GM18502 (cell line): ENCODE results near the gene LHFPL6.

ENCODE experiments used
- ATAC-seq: cut with Tn5 transposase; IDR thresholded peaks from one replicate; pipeline ENCODE4 v1.9.1; 2021; ENCODE audit warnings: mild to moderate bottlenecking; ENCODE audit not compliant: unreplicated experiment, poor library complexity

Gene LHFPL6

DNA sequence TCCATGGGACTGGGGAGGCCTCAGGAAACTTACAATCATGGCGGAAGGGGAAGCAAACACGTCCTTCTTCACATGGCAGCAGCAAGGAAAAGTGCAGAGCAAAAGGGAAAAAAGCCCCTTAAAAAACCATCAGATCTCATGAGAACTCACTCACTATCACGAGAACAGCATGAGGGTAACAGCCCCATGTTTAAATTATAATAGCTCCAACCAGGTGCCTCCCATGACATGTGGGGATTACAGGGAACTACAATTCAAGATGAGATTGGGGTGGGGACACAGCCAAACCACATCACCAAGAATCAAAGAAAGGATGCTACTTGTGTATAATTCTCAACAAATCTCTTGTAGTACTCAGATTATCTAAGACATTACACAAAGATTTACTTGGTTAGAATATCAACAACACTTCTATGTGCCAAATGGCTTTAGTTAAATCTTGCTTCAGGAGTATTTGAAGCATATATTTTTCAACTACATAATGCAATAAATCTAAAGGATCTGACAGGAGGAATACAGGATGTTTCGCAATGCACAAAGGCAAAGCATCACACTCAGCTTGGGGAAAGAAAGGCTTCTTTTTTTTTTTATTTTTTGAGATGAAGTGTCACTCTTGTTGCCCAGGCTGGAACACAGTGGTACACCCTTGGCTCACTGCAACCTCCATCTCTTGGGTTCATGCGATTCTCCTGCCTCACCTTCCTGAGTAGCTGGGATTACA is 180.0 kb downstream of the LHFPL6 start:
- no peak for ATAC-seq

DNA sequence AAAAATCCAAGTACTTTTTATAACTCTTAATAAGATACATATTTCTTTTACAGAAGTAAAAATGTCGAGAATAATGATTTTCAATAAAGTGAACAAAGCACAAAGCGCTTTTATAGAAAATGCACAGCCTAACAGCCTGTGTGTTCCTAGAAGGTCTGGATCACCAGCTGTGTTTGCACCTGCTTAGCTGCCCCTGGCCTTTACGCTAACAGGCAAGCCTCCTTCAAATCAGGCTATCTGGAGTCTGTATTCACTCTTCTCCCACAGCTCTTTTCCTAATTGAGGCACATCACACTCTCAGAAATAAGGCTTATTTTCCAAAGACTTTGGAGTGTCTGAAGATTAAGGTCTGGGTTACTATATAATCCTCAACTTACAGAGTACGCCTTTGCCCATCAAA is 183.1 kb downstream of the LHFPL6 start:
- no peak for ATAC-seq

GRCh38 chr13:39419068-39419467 is 183.9 kb downstream of the LHFPL6 start:
- ATAC-seq = no peak

- ATAC-seq = no peak
These were observed 184.6 kb downstream of the LHFPL6 start for GRCh38 chr13:39418424-39418823.

DNA sequence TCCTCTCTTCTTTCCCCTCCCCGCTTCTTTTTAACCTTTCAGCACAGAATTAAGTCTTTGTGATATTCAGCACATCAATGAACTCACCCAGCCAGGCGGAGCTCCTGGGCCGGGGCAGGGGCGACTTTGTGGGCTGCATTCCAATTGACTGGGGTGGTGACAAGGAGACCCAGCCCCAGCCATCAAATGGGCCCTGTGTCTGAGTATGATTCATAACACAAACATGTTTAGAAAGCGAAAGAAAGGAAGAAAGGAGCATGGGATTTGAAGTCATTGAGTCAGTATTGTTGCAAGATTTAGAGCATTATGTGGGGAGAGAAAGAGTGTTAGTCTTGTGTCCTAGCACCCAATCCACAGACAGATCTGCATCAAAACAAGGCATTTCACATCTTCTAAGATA is 185.3 kb downstream of the LHFPL6 start:
- no peak for ATAC-seq

DNA sequence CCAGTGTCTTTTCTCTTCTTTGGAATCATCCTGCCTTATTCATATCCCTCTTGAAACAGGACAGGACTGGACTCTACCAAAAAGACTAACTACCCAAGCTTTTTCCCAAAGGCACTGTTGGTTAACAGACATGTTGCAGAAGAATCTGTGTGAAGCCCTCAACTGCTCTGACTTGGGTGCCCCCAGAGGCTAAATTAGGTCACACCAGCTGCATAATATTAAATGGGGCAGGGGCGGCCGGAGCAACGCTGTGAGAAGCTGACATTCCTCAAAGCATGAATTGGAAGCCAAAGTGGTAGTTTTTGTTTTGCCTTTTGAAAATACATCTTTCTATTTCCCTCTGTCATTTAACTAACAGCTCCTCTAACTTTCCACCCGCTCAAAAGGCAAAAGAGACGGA is 185.9 kb downstream of the LHFPL6 start:
- no peak for ATAC-seq

- no peak for ATAC-seq
These were observed 187.8 kb downstream of the LHFPL6 start for GRCh38 chr13:39415008-39415802.

DNA sequence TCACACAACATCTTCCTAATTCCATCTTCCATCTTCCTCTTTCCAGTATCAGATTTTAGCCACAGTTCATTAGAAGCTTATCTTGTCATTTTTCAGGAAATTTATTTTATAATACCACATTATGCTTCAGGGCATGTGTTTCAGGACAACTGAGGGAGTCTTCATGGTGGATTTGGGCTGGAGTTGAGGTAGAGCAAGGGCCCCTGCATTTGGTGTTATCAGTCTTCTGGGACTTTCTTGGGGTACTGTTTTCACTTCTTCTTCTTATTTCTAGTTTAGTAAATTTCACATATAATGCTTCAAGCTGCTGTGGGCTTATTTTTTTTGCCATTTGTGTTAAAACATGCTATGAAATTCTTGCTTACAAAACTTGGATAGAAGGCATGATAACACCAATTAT is 188.7 kb downstream of the LHFPL6 start:
- ATAC-seq = no peak

GRCh38 chr13:39411511-39411910 is 191.5 kb downstream of the LHFPL6 start:
- ATAC-seq = no peak

- no peak for ATAC-seq
These were observed 192.0 kb downstream of the LHFPL6 start for GRCh38 chr13:39410964-39411363.

DNA sequence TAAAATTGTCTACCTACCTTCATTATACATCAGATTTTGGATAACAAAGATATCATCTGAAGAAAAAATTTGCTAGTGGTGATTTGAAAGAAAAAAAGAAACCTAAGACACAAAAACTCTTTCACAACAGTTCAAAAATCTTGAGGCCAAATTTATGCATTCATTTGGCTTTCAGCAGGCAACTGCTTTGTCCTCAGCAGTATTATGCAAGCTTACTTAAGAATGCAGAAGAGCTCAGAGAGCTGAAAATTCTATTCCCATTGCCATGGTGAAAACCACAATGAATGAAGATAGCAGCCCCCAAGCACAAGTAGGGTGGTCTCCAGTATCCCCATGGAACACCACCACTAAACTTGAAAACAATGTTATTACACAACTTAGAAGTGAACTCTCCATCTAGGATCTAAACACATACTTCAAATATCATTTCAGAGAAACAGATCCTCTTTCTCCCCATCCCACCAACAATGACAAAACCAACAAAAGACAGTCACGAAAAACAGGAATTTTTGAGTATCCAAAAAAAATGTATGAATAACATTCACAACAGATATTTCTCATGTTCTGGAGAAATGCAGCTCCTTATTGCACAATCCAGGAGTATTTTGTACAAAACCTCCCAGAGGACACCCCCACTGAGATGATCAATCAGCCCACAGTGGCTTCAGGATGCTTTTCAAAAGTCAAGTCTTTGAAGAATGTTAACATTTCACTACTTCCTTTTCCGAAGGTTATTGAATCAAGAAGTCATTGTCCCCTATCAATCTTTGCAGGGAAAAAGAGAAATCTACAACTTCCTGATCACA is 192.7 kb downstream of the LHFPL6 start:
- no peak for ATAC-seq

- ATAC-seq = no peak
These were observed 194.5 kb downstream of the LHFPL6 start for GRCh38 chr13:39408512-39408911.

- ATAC-seq = no peak
These were observed 195.2 kb downstream of the LHFPL6 start for GRCh38 chr13:39407786-39408185.

DNA sequence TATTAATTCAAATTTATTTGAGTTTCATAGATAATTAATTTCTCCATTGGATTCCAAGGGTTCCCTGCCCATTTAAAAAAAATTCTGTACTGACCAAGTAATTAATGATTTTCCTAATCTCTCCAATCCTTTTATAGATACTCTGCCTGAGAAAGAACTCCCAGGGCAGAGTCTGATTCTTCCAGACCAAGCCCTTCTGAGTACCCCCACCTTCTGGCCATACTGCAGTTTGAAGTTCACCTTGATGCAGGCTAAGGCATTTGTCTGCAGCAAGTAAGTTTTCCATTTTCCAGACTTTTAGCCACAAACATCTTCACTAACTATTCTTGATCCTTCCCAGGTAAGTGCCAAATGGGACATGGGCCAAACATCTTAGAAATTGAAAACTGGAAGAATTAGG is 195.9 kb downstream of the LHFPL6 start:
- ATAC-seq = no peak

GRCh38 chr13:39406688-39407087 is 196.3 kb downstream of the LHFPL6 start:
- peak; percentile 74 for ATAC-seq

- no peak for ATAC-seq
These were observed 197.3 kb downstream of the LHFPL6 start for GRCh38 chr13:39405596-39406205.

- no peak for ATAC-seq
These were observed 197.9 kb downstream of the LHFPL6 start for GRCh38 chr13:39405107-39405506.

- no peak for ATAC-seq
These were observed 199.9 kb downstream of the LHFPL6 start for GRCh38 chr13:39403106-39403505.

DNA sequence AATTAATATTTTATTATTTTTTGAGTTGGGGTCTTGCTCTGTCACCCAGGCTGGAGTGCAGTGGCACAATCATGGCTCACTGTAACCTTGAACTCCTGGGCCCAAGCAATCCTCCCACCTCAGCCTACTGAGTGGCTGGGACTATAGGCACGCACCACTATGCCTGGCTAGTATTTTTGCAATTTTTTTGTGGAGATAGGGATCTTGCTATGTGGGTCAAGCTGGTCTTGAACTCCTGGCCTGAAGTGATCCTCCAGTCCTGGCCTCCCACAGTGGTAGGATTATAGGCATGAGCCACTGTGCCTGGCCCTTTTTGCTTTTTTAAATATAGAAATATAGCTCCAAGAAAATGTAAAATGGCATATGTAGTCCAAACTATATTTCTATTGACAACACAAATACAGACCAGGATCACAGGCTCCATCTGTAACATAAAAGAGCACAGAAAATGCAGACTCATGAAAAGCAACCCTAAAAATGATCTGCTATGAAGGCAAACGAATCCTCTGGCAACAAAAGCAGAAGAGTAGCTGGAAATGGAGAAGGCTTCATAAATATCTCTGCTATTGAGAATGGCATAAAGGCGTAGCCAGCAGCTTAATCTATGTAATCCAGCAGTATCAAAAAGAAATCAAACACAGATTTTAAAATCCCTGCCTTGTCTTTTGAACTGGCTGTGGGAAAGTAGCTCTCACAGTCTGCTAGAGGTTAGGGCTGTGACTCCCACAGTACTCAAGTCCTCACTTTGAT is 200.6 kb downstream of the LHFPL6 start:
- no peak for ATAC-seq

GRCh38 chr13:39401756-39402155 is 201.2 kb downstream of the LHFPL6 start:
- no peak for ATAC-seq
